ENCODE results near the gene SMG9.

DNA sequence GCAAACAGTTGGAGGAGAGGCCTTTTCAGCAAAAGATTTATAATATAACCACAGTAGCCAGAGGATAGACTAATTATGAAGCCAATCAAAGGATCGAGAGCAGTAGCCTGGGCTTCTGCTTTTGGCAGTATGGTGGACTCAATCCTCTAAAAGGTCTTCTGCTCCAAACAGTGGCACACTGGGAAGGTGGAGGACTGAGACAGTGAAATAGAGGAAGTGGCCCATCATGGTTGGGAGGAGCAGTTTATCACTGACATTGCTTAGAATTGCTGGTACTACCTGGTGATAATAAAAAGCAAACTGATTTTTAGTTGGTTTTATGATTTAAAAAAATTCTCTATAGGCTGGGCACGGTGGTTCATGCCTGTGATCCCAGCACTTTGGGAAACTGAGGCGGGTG, 63.9 kb downstream of the SMG9 start:
- TF ChIP-seq, protein P1, sequence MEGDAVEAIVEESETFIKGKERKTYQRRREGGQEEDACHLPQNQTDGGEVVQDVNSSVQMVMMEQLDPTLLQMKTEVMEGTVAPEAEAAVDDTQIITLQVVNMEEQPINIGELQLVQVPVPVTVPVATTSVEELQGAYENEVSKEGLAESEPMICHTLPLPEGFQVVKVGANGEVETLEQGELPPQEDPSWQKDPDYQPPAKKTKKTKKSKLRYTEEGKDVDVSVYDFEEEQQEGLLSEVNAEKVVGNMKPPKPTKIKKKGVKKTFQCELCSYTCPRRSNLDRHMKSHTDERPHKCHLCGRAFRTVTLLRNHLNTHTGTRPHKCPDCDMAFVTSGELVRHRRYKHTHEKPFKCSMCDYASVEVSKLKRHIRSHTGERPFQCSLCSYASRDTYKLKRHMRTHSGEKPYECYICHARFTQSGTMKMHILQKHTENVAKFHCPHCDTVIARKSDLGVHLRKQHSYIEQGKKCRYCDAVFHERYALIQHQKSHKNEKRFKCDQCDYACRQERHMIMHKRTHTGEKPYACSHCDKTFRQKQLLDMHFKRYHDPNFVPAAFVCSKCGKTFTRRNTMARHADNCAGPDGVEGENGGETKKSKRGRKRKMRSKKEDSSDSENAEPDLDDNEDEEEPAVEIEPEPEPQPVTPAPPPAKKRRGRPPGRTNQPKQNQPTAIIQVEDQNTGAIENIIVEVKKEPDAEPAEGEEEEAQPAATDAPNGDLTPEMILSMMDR (IDR thresholded peaks at IDR 0.05; ENCODE audit: insufficient read depth, low read depth, low read length) = no peak
- no peak for TF ChIP-seq EZH2 (IDR thresholded peaks at IDR 0.05; ENCODE audit: insufficient read depth, low read length)

Measured in astrocyte (in vitro differentiated cells and primary cell).